HepG2 (cell line): ENCODE results near the gene PAPPA2. TPM values are rescaled to one million over a fixed set of nuclear protein-coding genes. Genes with fewer than 3 reads are reported as not detected.

Experiments
- ATAC-seq: fragments of 200-7000 bp; cut with Tn5 transposase; 3 replicates; pipeline ENCODE4 v1.9.1; 2020; ENCODE audit warnings: mild to moderate bottlenecking, moderate library complexity
- BruUV-seq: library from RNA; stranded (reverse); fragments of 400-500 nt; replicated peaks from 2 replicates; lab custom pipeline; 2021; lab: Mats Ljungman, UMichigan
- CTCF ChIA-PET: fragments of 300-600 bp; formaldehyde crosslinking; extraction: SDS; loops from one replicate; lab custom pipeline; 2021; ENCODE audit warnings: low total read pairs, inconsistent platforms, low intra/inter-chr PET ratio; lab: Yijun Ruan, JAX
- POLR2A ChIA-PET: fragments of 350-600 bp; sonication (Branson Sonifier 250); formaldehyde crosslinking; loops from one replicate; lab custom pipeline; 2020; ENCODE audit warnings: antibody characterized with exemption, inconsistent platforms; lab: Yijun Ruan, JAX
- DNase-seq: peaks from one replicate; pipeline ENCODE4 v3.0.0-alpha.2; 2015; ENCODE audit warnings: low spot score
- FAIRE-seq: peaks from 3 replicates; lab custom pipeline; 2011; peaks lifted over from hg19 to GRCh38; lab: Jason Lieb, UNC
- H2AFZ ChIP-seq: one replicate; pipeline ENCODE4 v1.6.1; 2011; ENCODE audit warnings: low read length, inconsistent platforms
- H3K27ac ChIP-seq: fragments of 300-600 bp; 3 replicates; pipeline ENCODE4 v1.8.0; 2011; ENCODE audit warnings: mixed run types, mild to moderate bottlenecking, mixed read lengths, low read length, inconsistent platforms; ENCODE audit not compliant: insufficient read depth; ENCODE audit errors: extremely low read length
- H3K27me3 ChIP-seq, 2 experiments: fragments of 200-600 bp in 1 of 2; 2 replicates in 1 of 2; 3 replicates in 1 of 2; pipeline versions ENCODE4 v1.6.0 to v1.8.0; 2011; ENCODE audit warnings: low read length in 2 of 2, mild to moderate bottlenecking in 2 of 2, moderate library complexity in 2 of 2, inconsistent platforms in 1 of 2; ENCODE audit not compliant: insufficient read depth in 2 of 2, control insufficient read depth in 1 of 2
- H3K36me3 ChIP-seq, 2 experiments: fragments of 200-600 bp in 1 of 2; replicated peaks in 1 of 2; 2 replicates in 1 of 2; 3 replicates in 1 of 2; pipeline versions ENCODE4 v1.5.1 to v1.8.0; 2011; ENCODE audit warnings: low read length in 2 of 2, inconsistent platforms in 1 of 2; ENCODE audit not compliant: insufficient read depth in 2 of 2, control insufficient read depth in 1 of 2
- H3K4me1 ChIP-seq: 2 replicates; pipeline ENCODE4 v1.5.1; 2012; ENCODE audit warnings: low read length, inconsistent platforms; ENCODE audit not compliant: insufficient read depth
- H3K4me2 ChIP-seq: 2 replicates; pipeline ENCODE4 v1.6.0; 2011; ENCODE audit warnings: low read depth, low read length, inconsistent platforms
- H3K4me3 ChIP-seq, 3 experiments: fragments of 200-600 bp in 1 of 3; sonication (generic), shearing (Covaris generic) in 1 of 3; replicated peaks in 1 of 3; 2 replicates each; pipeline ENCODE4 v1.5.1; 2011 to 2016; ENCODE audit warnings: low read length in 3 of 3, inconsistent platforms in 2 of 3, low read depth in 2 of 3, mild to moderate bottlenecking in 2 of 3, control low read depth in 1 of 3, mixed read lengths in 1 of 3; ENCODE audit not compliant: insufficient read depth in 1 of 3
- H3K79me2 ChIP-seq: one replicate; pipeline ENCODE4 v1.6.1; 2011; ENCODE audit warnings: low read length, inconsistent platforms; ENCODE audit not compliant: insufficient read depth
- H3K9ac ChIP-seq: 2 replicates; pipeline ENCODE4 v1.6.0; 2011; ENCODE audit warnings: mild to moderate bottlenecking, low read depth, low read length, inconsistent platforms; ENCODE audit not compliant: insufficient read depth
- H3K9me3 ChIP-seq: 2 replicates; pipeline ENCODE4 v1.5.1; 2012; ENCODE audit warnings: mild to moderate bottlenecking, low read length
- H4K20me1 ChIP-seq: 2 replicates; pipeline ENCODE4 v1.6.0; 2011; ENCODE audit warnings: inconsistent platforms, mild to moderate bottlenecking, low read length, moderate library complexity; ENCODE audit not compliant: insufficient read depth
- CBFB ChIP-seq: sonication (generic); formaldehyde crosslinking; IDR thresholded peaks from 2 replicates; pipeline ENCODE4 v1.4.0; 2020; ENCODE audit warnings: missing genetic modification reagents
- EEA1 ChIP-seq: sonication (generic); formaldehyde crosslinking; IDR thresholded peaks from 2 replicates; pipeline ENCODE4 v1.5.1; 2020; ENCODE audit warnings: mild to moderate bottlenecking, missing genetic modification reagents, borderline replicate concordance
- GABPA ChIP-seq, 2 experiments: IDR thresholded peaks; 2 replicates each; pipeline ENCODE4 v1.6.1; 2011 to 2016; ENCODE audit warnings: low read depth in 2 of 2, low read length in 1 of 2, missing biosample characterization in 1 of 2, missing genetic modification characterization in 1 of 2
- GTF3A ChIP-seq: sonication (generic); formaldehyde crosslinking; conservative IDR thresholded peaks from 2 replicates; pipeline ENCODE4 v1.4.0; 2020; ENCODE audit warnings: mild to moderate bottlenecking, missing genetic modification reagents
- NFRKB ChIP-seq: fragments of 450-650 bp; IDR thresholded peaks from 2 replicates; pipeline ENCODE4 v1.6.1; 2017
- NR2F6 ChIP-seq, 2 experiments: IDR thresholded peaks; 2 replicates each; pipeline ENCODE4 v1.6.1; 2016; ENCODE audit warnings: antibody characterized with exemption in 1 of 2, mild to moderate bottlenecking in 1 of 2
- PAX8 ChIP-seq: sonication (generic); formaldehyde crosslinking; IDR thresholded peaks from 2 replicates; pipeline ENCODE4 v1.8.0; 2022; ENCODE audit warnings: mild to moderate bottlenecking, missing genetic modification reagents, borderline replicate concordance
- PCBP1 ChIP-seq: fragments of 200-400 bp; formaldehyde crosslinking; IDR thresholded peaks from 2 replicates; pipeline ENCODE4 v1.6.1; 2017; ENCODE audit warnings: mild to moderate bottlenecking, low read depth, low read length, borderline replicate concordance
- POGZ ChIP-seq: sonication (generic); formaldehyde crosslinking; IDR thresholded peaks from 2 replicates; pipeline ENCODE4 v1.4.0; 2020; ENCODE audit warnings: mild to moderate bottlenecking, missing genetic modification reagents
- SMYD3 ChIP-seq: sonication (generic); formaldehyde crosslinking; IDR thresholded peaks from 2 replicates; pipeline ENCODE4 v1.8.1; 2023; ENCODE audit warnings: mild to moderate bottlenecking, missing genetic modification reagents
- ZNF205 ChIP-seq: IDR thresholded peaks from 2 replicates; pipeline ENCODE4 v1.6.1; 2018; ENCODE audit warnings: missing biosample characterization, missing genetic modification reagents
- ZNF251 ChIP-seq: sonication (generic); formaldehyde crosslinking; IDR thresholded peaks from 2 replicates; pipeline ENCODE4 v1.9.0; 2021; ENCODE audit warnings: mild to moderate bottlenecking, missing genetic modification reagents
- ZNF335 ChIP-seq: sonication (generic); formaldehyde crosslinking; IDR thresholded peaks from 2 replicates; pipeline ENCODE4 v1.4.0; 2020; ENCODE audit warnings: missing genetic modification reagents
- ZNF337 ChIP-seq: sonication (generic); formaldehyde crosslinking; IDR thresholded peaks from 2 replicates; pipeline ENCODE4 v1.5.1; 2020; ENCODE audit warnings: missing genetic modification reagents, low read depth, mild to moderate bottlenecking, borderline replicate concordance
- ZNF558 ChIP-seq: sonication (generic); formaldehyde crosslinking; IDR thresholded peaks from 2 replicates; pipeline ENCODE4 v1.9.0; 2022; ENCODE audit warnings: mild to moderate bottlenecking, missing genetic modification reagents, borderline replicate concordance
- WGBS: methylation state at CpG from one replicate; pipeline ENCODE4 v1.1.6; 2017; ENCODE audit warnings: low lambda C conversion rate; 5-methylcytosine and 5-hydroxymethylcytosine counted together
- in situ Hi-C: cut with HindIII; loops from 2 replicates; pipeline ENCODE4 v1.10.0; 2017; ENCODE audit warnings: low pct_unique_long_range_greater_than_20kb; ENCODE audit not compliant: extremely low pct_ligation_motif_present
- intact Hi-C: fragments of 100-400 bp; cut with micrococcal nuclease; formaldehyde crosslinking; loops from one replicate; pipeline ENCODE4 v1.10.0; 2022; ENCODE audit not compliant: unreplicated experiment
- polyA plus RNA-seq, 8 experiments: library from polyadenylated mRNA; depleted of rRNA in 3 of 8; stranded (reverse) in 7 of 8; unstranded in 1 of 8; fragments of >200 nt; fragmentation: Illumina TruSeq in 4 of 8; extraction: Trizol in 4 of 8; gene quantifications; 2 replicates each; pipeline versions ENCODE4 v1.2.1 to v1.2.3, GENCODE V29; 2011 to 2016; ENCODE audit warnings: low read depth in 4 of 8, missing spikeins in 1 of 8, mixed read lengths in 1 of 8; ENCODE audit not compliant: insufficient read depth in 1 of 8
- total RNA-seq, 5 experiments: library from RNA; depleted of rRNA; stranded (reverse); fragments of >200 nt; fragmentation: Illumina TruSeq; extraction: Trizol; gene quantifications; 2 replicates each; pipeline ENCODE4 v1.2.3, GENCODE V29; 2016; ENCODE audit warnings: low read depth in 1 of 5
- TF ChIP-seq, protein P1 (sequence below): sonication (generic); formaldehyde crosslinking; IDR thresholded peaks from 2 replicates; pipeline ENCODE4 v1.4.0; 2020; ENCODE audit warnings: missing genetic modification reagents
- TF ChIP-seq, protein P2 (sequence below): sonication (generic); formaldehyde crosslinking; conservative IDR thresholded peaks from 2 replicates; pipeline ENCODE4 v1.4.0; 2020; ENCODE audit warnings: missing genetic modification reagents
- TF ChIP-seq, protein P3 (sequence below): sonication (generic); formaldehyde crosslinking; IDR thresholded peaks from 2 replicates; pipeline ENCODE4 v1.4.0; 2020; ENCODE audit warnings: missing genetic modification reagents, borderline replicate concordance

The PAPPA2 gene
- total and polyA plus RNA-seq, 2 of the 13 experiments (the other 11 are each of a cell fraction or from before 2014, with no cell fraction given) = 0.01 TPM; not detected in 1

GRCh38 chr1:176576670-176577069 is 113.7 kb downstream of the PAPPA2 start:
- Histone ChIP-seq H2AFZ (no peak overlapping the region), H3K9ac (no peak overlapping the region), H3K27ac (no peak overlapping the region), H3K36me3 (no peaks in the 10 kb centered on the region), H3K4me2 (no peak overlapping the region), H3K4me3 (no peak overlapping the region), H3K9me3 (no peaks in the 10 kb centered on the region), H4K20me1 (no peaks in the 10 kb centered on the region), H3K27me3 (no peaks in the 10 kb centered on the region)
- intact Hi-C loops = no loop called here
- ChIA-PET POLR2A (no interaction called here), CTCF (no interaction called here)
- DNase-seq (no peak), ATAC-seq (no peak)
- in situ Hi-C loops = no loop called here
- no TSS peak for BruUV-seq
- WGBS = 20% methylated on average over 5 of the region's 5 CpGs
- TF ChIP-seq NR2F6 (IDR thresholded peaks at IDR 0.05) (no peak), NR2F6 (CRISPR knock-in tag; IDR thresholded peaks at IDR 0.05) (no peak), ZNF335 (no peak), PAX8 (no peak), PCBP1 (no peak), ZNF205 (CRISPR knock-in tag) (no peak), EEA1 (no peak), ZNF558 (no peak), ZNF251 (CRISPR knock-in tag) (no peak), POGZ (CRISPR knock-in tag) (no peak), GTF3A (no peak), ZNF337 (CRISPR knock-in tag) (no peak), CBFB (no peak), GABPA (IDR thresholded peaks at IDR 0.05; ENCODE audit: low read depth, low read length) (no peak), GABPA (CRISPR knock-in tag; IDR thresholded peaks at IDR 0.05; ENCODE audit: low read depth) (no peak), SMYD3 (CRISPR knock-in tag) (no peak), NFRKB (no peak)
- TF ChIP-seq, protein P1, sequence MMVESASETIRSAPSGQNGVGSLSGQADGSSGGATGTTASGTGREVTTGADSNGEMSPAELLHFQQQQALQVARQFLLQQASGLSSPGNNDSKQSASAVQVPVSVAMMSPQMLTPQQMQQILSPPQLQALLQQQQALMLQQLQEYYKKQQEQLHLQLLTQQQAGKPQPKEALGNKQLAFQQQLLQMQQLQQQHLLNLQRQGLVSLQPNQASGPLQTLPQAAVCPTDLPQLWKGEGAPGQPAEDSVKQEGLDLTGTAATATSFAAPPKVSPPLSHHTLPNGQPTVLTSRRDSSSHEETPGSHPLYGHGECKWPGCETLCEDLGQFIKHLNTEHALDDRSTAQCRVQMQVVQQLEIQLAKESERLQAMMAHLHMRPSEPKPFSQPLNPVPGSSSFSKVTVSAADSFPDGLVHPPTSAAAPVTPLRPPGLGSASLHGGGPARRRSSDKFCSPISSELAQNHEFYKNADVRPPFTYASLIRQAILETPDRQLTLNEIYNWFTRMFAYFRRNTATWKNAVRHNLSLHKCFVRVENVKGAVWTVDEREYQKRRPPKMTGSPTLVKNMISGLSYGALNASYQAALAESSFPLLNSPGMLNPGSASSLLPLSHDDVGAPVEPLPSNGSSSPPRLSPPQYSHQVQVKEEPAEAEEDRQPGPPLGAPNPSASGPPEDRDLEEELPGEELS (CRISPR knock-in tag) = no peak
- TF ChIP-seq, protein P2, sequence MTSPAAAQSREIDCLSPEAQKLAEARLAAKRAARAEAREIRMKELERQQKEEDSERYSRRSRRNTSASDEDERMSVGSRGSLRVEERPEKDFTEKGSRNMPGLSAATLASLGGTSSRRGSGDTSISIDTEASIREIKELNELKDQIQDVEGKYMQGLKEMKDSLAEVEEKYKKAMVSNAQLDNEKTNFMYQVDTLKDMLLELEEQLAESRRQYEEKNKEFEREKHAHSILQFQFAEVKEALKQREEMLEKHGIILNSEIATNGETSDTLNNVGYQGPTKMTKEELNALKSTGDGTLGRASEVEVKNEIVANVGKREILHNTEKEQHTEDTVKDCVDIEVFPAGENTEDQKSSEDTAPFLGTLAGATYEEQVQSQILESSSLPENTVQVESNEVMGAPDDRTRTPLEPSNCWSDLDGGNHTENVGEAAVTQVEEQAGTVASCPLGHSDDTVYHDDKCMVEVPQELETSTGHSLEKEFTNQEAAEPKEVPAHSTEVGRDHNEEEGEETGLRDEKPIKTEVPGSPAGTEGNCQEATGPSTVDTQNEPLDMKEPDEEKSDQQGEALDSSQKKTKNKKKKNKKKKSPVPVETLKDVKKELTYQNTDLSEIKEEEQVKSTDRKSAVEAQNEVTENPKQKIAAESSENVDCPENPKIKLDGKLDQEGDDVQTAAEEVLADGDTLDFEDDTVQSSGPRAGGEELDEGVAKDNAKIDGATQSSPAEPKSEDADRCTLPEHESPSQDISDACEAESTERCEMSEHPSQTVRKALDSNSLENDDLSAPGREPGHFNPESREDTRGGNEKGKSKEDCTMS (CRISPR knock-in tag) = no peak
- TF ChIP-seq, protein P3, sequence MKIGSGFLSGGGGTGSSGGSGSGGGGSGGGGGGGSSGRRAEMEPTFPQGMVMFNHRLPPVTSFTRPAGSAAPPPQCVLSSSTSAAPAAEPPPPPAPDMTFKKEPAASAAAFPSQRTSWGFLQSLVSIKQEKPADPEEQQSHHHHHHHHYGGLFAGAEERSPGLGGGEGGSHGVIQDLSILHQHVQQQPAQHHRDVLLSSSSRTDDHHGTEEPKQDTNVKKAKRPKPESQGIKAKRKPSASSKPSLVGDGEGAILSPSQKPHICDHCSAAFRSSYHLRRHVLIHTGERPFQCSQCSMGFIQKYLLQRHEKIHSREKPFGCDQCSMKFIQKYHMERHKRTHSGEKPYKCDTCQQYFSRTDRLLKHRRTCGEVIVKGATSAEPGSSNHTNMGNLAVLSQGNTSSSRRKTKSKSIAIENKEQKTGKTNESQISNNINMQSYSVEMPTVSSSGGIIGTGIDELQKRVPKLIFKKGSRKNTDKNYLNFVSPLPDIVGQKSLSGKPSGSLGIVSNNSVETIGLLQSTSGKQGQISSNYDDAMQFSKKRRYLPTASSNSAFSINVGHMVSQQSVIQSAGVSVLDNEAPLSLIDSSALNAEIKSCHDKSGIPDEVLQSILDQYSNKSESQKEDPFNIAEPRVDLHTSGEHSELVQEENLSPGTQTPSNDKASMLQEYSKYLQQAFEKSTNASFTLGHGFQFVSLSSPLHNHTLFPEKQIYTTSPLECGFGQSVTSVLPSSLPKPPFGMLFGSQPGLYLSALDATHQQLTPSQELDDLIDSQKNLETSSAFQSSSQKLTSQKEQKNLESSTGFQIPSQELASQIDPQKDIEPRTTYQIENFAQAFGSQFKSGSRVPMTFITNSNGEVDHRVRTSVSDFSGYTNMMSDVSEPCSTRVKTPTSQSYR (CRISPR knock-in tag) = no peak
- TF ChIP-seq, all 625 proteins: peak for 0
- Histone ChIP-seq H3K4me1 (no peaks in the 10 kb centered on the region), H3K79me2 (no peaks in the 10 kb centered on the region)
- no peak for FAIRE-seq
